ENCODE results near the gene APC2.

APC2 gene

GRCh38 chr19:1440418-1440801, 9.5 kb upstream of the APC2 start:
- Mint-ChIP-seq H3K4me3 (peak overlapping the region; percentile 98 to 99), H3K36me3 (ENCODE audit: insufficient read depth) (peaks cover 78% of the 10 kb centered on the region), H3K4me1 (ENCODE audit: low read depth in 2 of 2) (peaks cover 26 to 30% of the 10 kb centered on the region in 2 donors), H3K27ac (no peak overlapping the region), H3K27me3 (no peaks in the 10 kb centered on the region), H3K9me3 (no peaks in the 10 kb centered on the region)
- no peak for ATAC-seq (replicated peaks)
- DNase-seq: no peak

GRCh38 chr19:1441022-1441426, 8.9 kb upstream of the APC2 start:
- no peak for DNase-seq
- peak overlapping the region; percentile 98 to 99 for H3K4me3 Mint-ChIP-seq
- no peak for ATAC-seq (replicated peaks)
- H3K9me3 Mint-ChIP-seq: no peaks in the 10 kb centered on the region
- H3K36me3 Mint-ChIP-seq (ENCODE audit: insufficient read depth): peaks cover 78% of the 10 kb centered on the region
- peaks cover 26 to 32% of the 10 kb centered on the region in 2 donors for H3K4me1 Mint-ChIP-seq (ENCODE audit: low read depth in 2 of 2)
- H3K27ac Mint-ChIP-seq: peak overlapping the region in 1 of 2 donors; percentile 44
- H3K27me3 Mint-ChIP-seq: no peaks in the 10 kb centered on the region

- H3K4me3 Mint-ChIP-seq: peak overlapping the region; percentile 8 to 99
- H3K27ac Mint-ChIP-seq: peak overlapping the region in 1 of 2 donors; percentile 77
- H3K4me1 Mint-ChIP-seq (ENCODE audit: low read depth in 2 of 2): peaks cover 26 to 32% of the 10 kb centered on the region in 2 donors
- H3K27me3 Mint-ChIP-seq: peaks cover under 1 to 2% of the 10 kb centered on the region in 2 donors
- no peak for ATAC-seq (replicated peaks)
- H3K36me3 Mint-ChIP-seq (ENCODE audit: insufficient read depth): peaks cover 74% of the 10 kb centered on the region
- DNase-seq: no peak
- no peaks in the 10 kb centered on the region for H3K9me3 Mint-ChIP-seq
These were observed 8.1 kb upstream of the APC2 start for GRCh38 chr19:1441677-1442438.

GRCh38 chr19:1445185-1445931, 4.6 kb upstream of the APC2 start:
- H3K27me3 Mint-ChIP-seq: peaks cover 25 to 32% of the 10 kb centered on the region in 2 donors
- peaks cover 16 to 21% of the 10 kb centered on the region in 2 donors for H3K4me1 Mint-ChIP-seq (ENCODE audit: low read depth in 2 of 2)
- H3K27ac Mint-ChIP-seq: peak overlapping the region; percentile 35 to 83
- H3K4me3 Mint-ChIP-seq: peak overlapping the region; percentile 77 to 78
- H3K9me3 Mint-ChIP-seq: no peaks in the 10 kb centered on the region
- ATAC-seq (replicated peaks): peak; percentile 88
- peaks cover 67% of the 10 kb centered on the region for H3K36me3 Mint-ChIP-seq (ENCODE audit: insufficient read depth)
- DNase-seq: peak; percentile 78 to 81 (median 81)

GRCh38 chr19:1445932-1446712, 3.8 kb upstream of the APC2 start:
- Mint-ChIP-seq H3K27me3 (peaks cover 33 to 40% of the 10 kb centered on the region in 2 donors), H3K36me3 (ENCODE audit: insufficient read depth) (peaks cover 60% of the 10 kb centered on the region), H3K27ac (peak overlapping the region in 1 of 2 donors; percentile 83), H3K4me3 (peak overlapping the region; percentile 46 to 59), H3K4me1 (ENCODE audit: low read depth in 2 of 2) (peaks cover 8 to 16% of the 10 kb centered on the region in 2 donors), H3K9me3 (no peaks in the 10 kb centered on the region)
- ATAC-seq (replicated peaks): no peak
- no peak for DNase-seq

- Mint-ChIP-seq H3K9me3 (no peaks in the 10 kb centered on the region), H3K4me3 (peak overlapping the region; percentile 46 to 59), H3K36me3 (ENCODE audit: insufficient read depth) (peaks cover 52% of the 10 kb centered on the region), H3K27me3 (peaks cover 37 to 48% of the 10 kb centered on the region in 2 donors), H3K4me1 (ENCODE audit: low read depth in 2 of 2) (peaks cover 8 to 13% of the 10 kb centered on the region in 2 donors), H3K27ac (peak overlapping the region in 1 of 2 donors; percentile 28)
- DNase-seq (no peak), ATAC-seq (replicated peaks) (no peak)
These were observed 3.0 kb upstream of the APC2 start for GRCh38 chr19:1446713-1447481.

- H3K36me3 Mint-ChIP-seq (ENCODE audit: insufficient read depth): peaks cover 47% of the 10 kb centered on the region
- DNase-seq: no peak
- no peaks in the 10 kb centered on the region for H3K9me3 Mint-ChIP-seq
- H3K27ac Mint-ChIP-seq: peak overlapping the region in 1 of 2 donors; percentile 28
- peak overlapping the region; percentile 46 to 59 for H3K4me3 Mint-ChIP-seq
- peaks cover 37 to 54% of the 10 kb centered on the region in 2 donors for H3K27me3 Mint-ChIP-seq
- peaks cover 8 to 12% of the 10 kb centered on the region in 2 donors for H3K4me1 Mint-ChIP-seq (ENCODE audit: low read depth in 2 of 2)
- ATAC-seq (replicated peaks): no peak
These were observed 2.4 kb upstream of the APC2 start for GRCh38 chr19:1447504-1447903.

- ATAC-seq (replicated peaks): no peak
- DNase-seq: no peak
- Mint-ChIP-seq H3K27ac (no peak overlapping the region), H3K4me1 (ENCODE audit: low read depth in 2 of 2) (peaks cover 8 to 12% of the 10 kb centered on the region in 2 donors), H3K9me3 (no peaks in the 10 kb centered on the region), H3K36me3 (ENCODE audit: insufficient read depth) (peaks cover 44% of the 10 kb centered on the region), H3K27me3 (peaks cover 41 to 58% of the 10 kb centered on the region in 2 donors), H3K4me3 (peak overlapping the region; percentile 51 to 56)
These were observed 2.0 kb upstream of the APC2 start for GRCh38 chr19:1447944-1448343.

GRCh38 chr19:1450735-1451731, 1.1 kb downstream of the APC2 start:
- H3K4me3 Mint-ChIP-seq: peak overlapping the region; percentile 9 to 11
- H3K4me1 Mint-ChIP-seq (ENCODE audit: low read depth in 2 of 2): peaks cover 10 to 13% of the 10 kb centered on the region in 2 donors
- DNase-seq (no peak), ATAC-seq (replicated peaks) (no peak)
- H3K27me3 Mint-ChIP-seq: peaks cover 58 to 89% of the 10 kb centered on the region in 2 donors
- H3K27ac Mint-ChIP-seq: no peak overlapping the region
- H3K9me3 Mint-ChIP-seq: no peaks in the 10 kb centered on the region
- H3K36me3 Mint-ChIP-seq (ENCODE audit: insufficient read depth): peaks cover 25% of the 10 kb centered on the region

- Mint-ChIP-seq H3K9me3 (no peaks in the 10 kb centered on the region), H3K27ac (no peak overlapping the region), H3K27me3 (peaks cover 55 to 86% of the 10 kb centered on the region in 2 donors), H3K4me3 (no peak overlapping the region), H3K36me3 (ENCODE audit: insufficient read depth) (peaks cover 24% of the 10 kb centered on the region), H3K4me1 (ENCODE audit: low read depth in 2 of 2) (peaks cover 10 to 13% of the 10 kb centered on the region in 2 donors)
- DNase-seq (no peak), ATAC-seq (replicated peaks) (no peak)
These were observed 2.2 kb downstream of the APC2 start for GRCh38 chr19:1451916-1452801.
